GM12891 (cell line): ENCODE data around the gene CEP152.

ENCODE experiments used
- POLR2A ChIP-seq: IDR thresholded peaks from 2 replicates; pipeline ENCODE4 v1.6.1; 2011; ENCODE audit warnings: low read depth, low read length, control low read depth
- POLR2AphosphoS5 ChIP-seq: IDR thresholded peaks from 2 replicates; pipeline ENCODE4 v1.6.1; 2011; ENCODE audit warnings: low read depth, low read length, control low read depth

GRCh38 chr15:48748535-48748934 is 62.3 kb downstream of the CEP152 start:
- TF ChIP-seq POLR2A (no peak), POLR2AphosphoS5 (no peak)
